HG02970 (cell line): ENCODE data around the gene ANKRD22.

Experiments
- ATAC-seq: cut with Tn5 transposase; IDR thresholded peaks from one replicate; pipeline ENCODE4 v1.9.1; 2021; ENCODE audit warnings: mild to moderate bottlenecking, moderate library complexity, moderate number of reproducible peaks; ENCODE audit not compliant: unreplicated experiment, low FRiP score

The ANKRD22 gene

DNA sequence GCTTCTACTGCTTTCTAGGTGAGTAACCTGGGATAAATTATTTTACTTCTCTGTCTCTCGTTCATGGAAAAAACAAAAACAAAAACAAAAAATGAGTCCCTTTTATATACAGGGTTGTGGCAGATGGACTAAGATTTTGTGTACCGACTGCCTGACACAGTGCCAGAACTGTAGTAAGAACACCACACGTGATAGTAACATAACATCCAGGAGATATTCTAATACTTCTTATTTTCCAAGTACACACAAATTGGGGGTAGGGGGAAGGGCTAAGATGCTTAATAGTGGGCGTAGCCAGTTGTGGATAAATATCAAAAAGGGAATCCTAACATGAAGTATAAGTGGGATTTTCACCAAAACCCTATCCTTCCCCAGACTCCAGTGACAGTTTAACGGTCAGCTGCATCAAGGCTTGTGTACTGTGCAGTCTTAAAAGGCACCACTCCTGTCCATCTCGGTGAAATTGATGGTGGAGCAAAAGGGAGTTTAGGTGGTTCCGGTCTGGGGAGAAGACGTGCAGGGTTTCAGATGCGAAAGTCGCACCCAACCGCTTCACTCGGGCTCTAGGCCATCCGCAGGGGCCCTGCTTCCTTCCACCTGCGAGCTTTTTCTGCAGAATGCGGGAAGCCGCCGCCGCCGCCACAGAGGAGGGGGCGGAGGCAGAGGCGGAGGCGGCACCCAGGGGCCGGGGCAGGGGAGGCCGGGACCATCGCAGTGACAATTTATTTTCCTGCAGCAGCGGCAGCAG lies 28.1 kb upstream of the ANKRD22 start, which contains the start of gene STAMBPL1:
STAMBPL1 (plus strand) TSS at position 712 of the 748 bp plus-strand sequence. CDS start 21,464 bp downstream, outside the sequence.
- peak; percentile 40 for ATAC-seq

DNA sequence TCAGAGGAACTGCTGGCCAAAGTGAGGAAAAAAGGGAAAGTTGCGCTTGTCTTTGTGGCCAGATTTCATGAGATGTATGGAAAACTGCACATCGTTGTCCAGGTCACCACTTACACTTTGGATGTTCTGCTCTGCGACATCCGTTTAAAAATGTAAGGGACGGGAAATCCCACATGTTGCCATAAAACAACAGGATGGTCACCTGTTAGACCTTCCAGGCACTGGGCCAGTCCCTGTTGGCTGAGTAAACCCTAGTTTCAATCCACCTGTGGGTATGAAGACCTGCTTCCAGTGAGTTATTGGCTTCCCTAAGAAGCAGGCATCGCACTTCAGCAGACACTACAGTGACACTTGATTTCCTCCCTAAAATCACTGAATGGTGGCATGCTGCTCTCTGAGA lies 25.7 kb upstream of the ANKRD22 start:
- ATAC-seq: no peak

DNA sequence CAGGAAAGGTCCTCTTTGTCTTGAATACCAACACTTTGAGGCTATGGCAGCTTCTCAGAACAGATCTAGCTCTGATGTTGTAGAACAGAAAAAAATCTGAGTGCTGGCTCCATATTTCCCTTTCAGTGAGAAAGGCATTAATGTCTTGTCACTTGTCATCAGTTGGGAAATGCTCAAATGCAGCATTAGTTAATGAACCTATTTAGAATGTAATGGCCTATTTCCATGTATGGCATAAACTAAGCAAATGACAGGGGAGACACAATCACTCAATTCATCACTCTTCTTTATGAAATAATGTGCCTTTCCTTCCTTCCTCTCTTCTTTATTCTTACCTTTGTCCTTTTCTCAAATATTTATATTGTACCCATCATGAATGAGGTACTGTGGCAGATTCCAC lies 23.4 kb upstream of the ANKRD22 start:
- ATAC-seq: no peak

DNA sequence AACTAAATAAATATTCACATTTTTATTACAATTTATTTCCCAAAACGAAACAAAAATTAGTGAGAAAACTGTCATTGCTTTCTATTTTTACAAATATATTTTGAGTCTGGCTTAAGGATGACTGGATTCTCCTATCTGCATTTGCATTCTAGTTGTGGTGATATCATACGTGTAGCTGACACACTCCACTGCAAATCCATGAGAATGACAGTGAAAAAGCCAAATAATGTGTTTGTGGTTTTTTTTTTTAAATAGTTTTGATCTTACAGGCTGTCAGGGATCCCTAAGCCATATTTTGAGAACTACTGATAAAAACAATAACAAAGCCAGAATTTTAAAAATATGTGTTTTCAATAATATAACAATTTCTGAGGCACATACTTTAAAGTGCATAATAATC lies 22.6 kb upstream of the ANKRD22 start:
- ATAC-seq: no peak

DNA sequence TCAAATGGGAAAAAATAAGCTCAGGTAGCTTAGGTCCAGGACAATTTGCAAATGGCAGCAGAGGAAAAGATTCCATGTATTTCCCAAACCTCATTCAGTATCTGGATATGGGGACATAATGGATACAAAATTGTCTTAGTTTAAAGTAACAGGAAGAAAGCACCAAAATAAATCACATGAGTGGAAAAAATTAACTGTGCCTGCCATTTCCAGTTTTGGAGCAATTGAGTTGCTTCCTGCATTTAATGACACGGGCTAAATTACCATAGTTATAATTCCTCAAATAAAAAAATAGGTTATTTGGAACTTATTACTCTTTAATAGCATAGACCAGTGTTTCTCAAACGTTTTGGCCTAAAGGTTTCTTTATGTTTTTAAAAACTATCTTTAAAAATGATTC lies 22.1 kb upstream of the ANKRD22 start:
- ATAC-seq: no peak

DNA sequence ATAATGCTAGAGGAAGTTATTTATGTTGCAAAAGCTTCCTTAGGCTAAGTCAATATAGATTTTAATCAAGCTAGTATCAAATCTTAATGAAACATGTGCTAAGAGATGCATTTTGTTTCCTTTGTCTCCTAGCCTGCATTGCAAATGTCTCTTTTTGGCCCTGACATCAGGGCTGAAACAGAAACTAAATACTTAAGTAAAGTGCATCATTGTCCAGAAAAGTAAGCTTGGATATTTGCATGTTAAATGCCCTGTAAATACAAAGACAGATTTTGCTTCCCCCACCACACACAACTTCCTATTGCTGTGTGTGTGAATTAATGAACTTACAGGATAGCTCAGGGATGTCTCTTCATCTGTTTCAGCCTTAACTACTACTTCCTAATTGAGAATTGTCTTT lies 18.4 kb upstream of the ANKRD22 start:
- no peak for ATAC-seq

GRCh38 chr10:88866454-88866853 lies 14.8 kb upstream of the ANKRD22 start:
- no peak for ATAC-seq

DNA sequence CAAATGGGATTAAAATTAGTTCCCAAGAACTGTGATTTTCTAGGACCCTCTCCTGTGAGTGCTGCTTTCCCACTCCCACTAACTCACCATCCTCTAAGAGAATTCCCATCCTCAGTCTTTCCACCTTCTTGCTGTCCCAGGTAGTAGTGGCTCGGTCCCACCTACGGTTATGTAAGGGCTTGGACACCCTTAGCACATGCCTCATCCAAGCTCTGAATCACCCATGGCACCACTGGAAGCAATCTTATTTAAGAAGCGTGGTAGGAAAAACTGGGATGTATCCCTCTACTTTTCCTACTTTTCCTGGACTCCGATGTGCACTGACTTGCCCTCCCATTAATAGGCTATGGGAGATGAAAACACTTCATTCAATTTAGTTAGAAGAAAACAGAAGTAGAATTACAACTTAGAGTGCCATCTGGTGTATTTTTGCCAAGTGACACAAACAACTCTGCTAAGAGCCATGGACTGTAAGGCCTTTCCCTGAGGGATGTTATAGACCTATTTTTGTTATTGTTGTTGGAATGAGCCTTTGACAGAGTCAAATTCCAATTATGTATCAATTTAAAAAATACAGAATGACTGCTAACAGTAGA lies 13.7 kb upstream of the ANKRD22 start:
- ATAC-seq: no peak

- ATAC-seq: no peak
Measured at GRCh38 chr10:88861036-88861435, 9.4 kb upstream of the ANKRD22 start.

GRCh38 chr10:88858491-88858890 lies 6.8 kb upstream of the ANKRD22 start:
- no peak for ATAC-seq

DNA sequence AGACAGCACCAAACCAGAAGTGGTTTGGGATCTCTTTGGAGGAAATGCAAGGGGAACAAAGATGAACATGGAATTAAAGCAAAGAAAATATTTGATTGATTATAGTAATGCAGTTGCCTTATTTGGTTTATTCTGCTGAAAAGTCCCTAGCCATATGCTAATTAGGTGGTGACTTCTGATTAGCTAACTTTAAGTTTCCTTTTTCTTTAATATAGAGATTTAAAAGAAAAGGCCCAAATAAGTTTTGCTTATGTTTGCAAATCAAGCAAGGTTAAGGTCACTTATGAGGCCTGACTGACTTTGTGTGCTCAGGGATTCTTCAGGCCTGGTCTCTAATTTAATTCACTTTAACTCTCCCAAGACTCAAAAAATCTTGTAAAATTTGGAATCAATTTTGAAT lies 6.2 kb upstream of the ANKRD22 start:
- no peak for ATAC-seq

DNA sequence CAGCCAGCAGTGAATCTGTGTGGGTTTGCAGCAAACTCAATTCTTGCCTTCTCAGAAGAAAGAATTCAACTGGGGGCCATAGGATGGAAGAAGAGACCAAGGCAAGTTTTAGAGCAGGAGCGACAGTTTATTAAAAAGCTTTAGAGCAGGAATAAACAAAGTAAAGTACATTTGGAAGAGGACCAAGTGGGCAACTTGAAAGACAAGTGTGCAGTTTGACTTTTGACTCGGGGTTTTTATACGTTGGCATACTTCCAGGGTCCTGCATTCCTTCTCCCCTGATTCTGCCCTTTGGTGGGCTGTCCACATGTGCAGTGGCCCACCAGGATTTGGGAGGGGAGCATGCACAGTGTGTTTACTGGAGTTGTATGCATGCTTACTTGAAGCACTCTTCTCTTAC lies 3.0 kb upstream of the ANKRD22 start:
- no peak for ATAC-seq

GRCh38 chr10:88853155-88853881 lies 1.7 kb upstream of the ANKRD22 start:
- ATAC-seq: no peak

- no peak for ATAC-seq
Measured at GRCh38 chr10:88852327-88852726, 683 bp upstream of the ANKRD22 start.

DNA sequence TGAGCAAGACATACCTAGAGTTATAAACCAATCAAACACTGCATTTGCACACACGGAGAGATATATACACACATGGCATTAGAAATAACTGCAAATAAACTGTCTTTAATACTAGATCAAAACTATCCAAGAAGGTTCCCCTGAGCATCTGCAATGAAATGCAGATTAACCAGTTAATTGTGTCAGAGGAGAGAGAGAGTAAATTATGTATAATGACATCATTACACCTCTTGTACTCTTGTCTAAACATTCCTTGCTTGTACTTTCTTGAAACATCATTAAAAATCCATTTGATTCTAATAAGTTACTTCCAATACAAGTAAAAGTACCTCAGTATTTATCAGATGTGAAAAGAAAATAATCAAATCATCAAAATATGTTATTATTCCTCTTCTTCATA lies 932 bp downstream of the ANKRD22 start:
- no peak for ATAC-seq

- ATAC-seq: no peak
Measured at GRCh38 chr10:88849234-88849633, 2.4 kb downstream of the ANKRD22 start.

DNA sequence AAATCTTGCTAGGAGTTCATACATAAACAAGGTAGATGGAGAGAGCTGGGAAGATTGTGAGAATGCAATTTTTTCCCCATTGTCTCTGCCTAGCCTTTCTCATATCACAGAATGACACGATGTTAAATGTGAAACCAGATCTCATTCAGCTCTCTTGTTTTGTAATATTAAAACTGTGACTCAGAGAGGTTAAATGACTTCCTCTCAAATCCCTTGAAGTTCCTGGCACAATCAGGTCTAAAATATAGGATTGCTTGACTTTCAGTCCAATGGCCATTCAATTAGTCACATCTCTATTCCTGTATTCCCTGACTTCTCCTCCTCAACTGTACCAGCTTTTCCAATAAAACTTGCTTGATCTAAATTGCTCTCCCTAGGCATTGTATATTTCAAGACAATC lies 3.1 kb downstream of the ANKRD22 start:
- no peak for ATAC-seq

GRCh38 chr10:88843171-88843570 lies 8.5 kb downstream of the ANKRD22 start:
- ATAC-seq: no peak

- no peak for ATAC-seq
Measured at GRCh38 chr10:88841316-88842111, 10.1 kb downstream of the ANKRD22 start.

DNA sequence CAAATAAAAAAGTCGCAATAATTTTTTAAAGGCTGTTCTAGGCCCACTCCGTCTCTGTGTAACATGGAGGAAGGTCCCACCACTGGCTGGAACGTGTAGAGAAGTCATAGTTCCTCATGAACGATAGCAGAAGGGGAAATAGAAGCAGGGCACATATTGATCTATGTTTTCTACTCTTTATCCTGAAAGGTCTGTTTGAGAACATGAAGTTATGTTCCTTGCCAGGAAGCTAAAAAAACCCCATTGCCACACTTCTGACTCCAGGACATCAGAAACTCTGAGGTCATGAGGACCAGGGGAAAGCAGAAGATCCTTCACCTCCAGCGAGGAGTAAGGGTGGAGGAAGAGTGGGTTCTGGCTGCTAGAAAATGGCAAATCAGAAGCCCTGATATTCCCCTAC lies 10.8 kb downstream of the ANKRD22 start:
- no peak for ATAC-seq

DNA sequence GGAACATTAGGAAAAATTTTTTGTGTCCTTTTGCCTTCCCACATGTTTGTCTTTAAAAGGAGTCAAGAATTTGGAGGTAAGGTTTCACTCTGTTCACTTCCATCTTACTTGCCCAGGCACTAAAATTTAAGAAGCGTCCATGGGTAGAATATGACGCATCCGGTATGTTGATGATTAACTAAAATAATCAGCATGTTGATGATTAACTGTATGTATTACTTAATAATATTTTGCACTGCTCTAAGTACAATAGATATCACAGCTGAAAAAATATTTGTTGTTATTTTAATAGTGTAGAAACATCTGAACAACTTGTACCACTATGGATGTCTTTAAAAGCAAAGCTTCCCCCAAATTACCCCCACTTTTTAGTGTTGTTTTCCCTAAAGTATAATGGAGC lies 11.5 kb downstream of the ANKRD22 start:
- ATAC-seq: no peak
